SU-DHL-6 (cell line): ENCODE measurements around the gene GPC3.

Source experiments
- H2AFZ ChIP-seq: fragments of 200-600 bp; sonication (generic); 2 replicates; pipeline ENCODE4 v1.6.1; 2014; ENCODE audit warnings: low read depth, mild to moderate bottlenecking, moderate library complexity, mixed read lengths, antibody characterized with exemption, low read length; ENCODE audit not compliant: severe bottlenecking
- H3F3A ChIP-seq: fragments of 200-600 bp; shearing (Covaris generic); 2 replicates; pipeline ENCODE4 v1.6.0; 2016; ENCODE audit warnings: antibody characterized with exemption, mild to moderate bottlenecking; ENCODE audit not compliant: insufficient read depth
- H3K27ac ChIP-seq: fragments of 200-600 bp; sonication (generic); 2 replicates; pipeline ENCODE4 v1.5.1; 2016; ENCODE audit warnings: low read depth, mild to moderate bottlenecking, low read length, moderate library complexity, mixed read lengths
- H3K27me3 ChIP-seq: fragments of 200-600 bp; sonication (generic), shearing (Covaris generic); 2 replicates; pipeline ENCODE4 v1.6.0; 2014; ENCODE audit warnings: mild to moderate bottlenecking, low read length
- H3K36me3 ChIP-seq: fragments of 200-600 bp; sonication (generic); 2 replicates; pipeline ENCODE4 v1.6.1; 2014; ENCODE audit warnings: mild to moderate bottlenecking, low read length, mixed read lengths
- H3K4me2 ChIP-seq: fragments of 300-600, 200-600 bp; shearing (Covaris generic), sonication (generic); 2 replicates; pipeline ENCODE4 v1.6.0; 2014; ENCODE audit warnings: low read length, low read depth, mild to moderate bottlenecking; ENCODE audit not compliant: poor library complexity, severe bottlenecking
- H3K4me3 ChIP-seq: fragments of 200-600 bp; sonication (generic); 2 replicates; pipeline ENCODE4 v1.5.1; 2014; ENCODE audit warnings: antibody characterized with exemption, low read length, mild to moderate bottlenecking, mixed read lengths; ENCODE audit not compliant: insufficient read depth, poor library complexity, severe bottlenecking
- H3K79me2 ChIP-seq: fragments of 200-600 bp; sonication (generic); 2 replicates; pipeline ENCODE4 v1.6.1; 2014; ENCODE audit warnings: mild to moderate bottlenecking, low read length, moderate library complexity; ENCODE audit not compliant: insufficient read depth
- H3K9ac ChIP-seq: fragments of 200-600 bp; sonication (generic); 2 replicates; pipeline ENCODE4 v1.7.0; 2014; ENCODE audit warnings: mild to moderate bottlenecking, low read length
- H3K9me2 ChIP-seq: fragments of 200-600 bp; sonication (generic); replicated peaks from 2 replicates; pipeline ENCODE4 v1.6.1; 2014; ENCODE audit warnings: low read length; ENCODE audit not compliant: insufficient read depth
- H3K9me3 ChIP-seq: fragments of 200-600 bp; sonication (generic); 2 replicates; pipeline ENCODE4 v1.6.1; 2014; ENCODE audit warnings: low read length, mixed read lengths; ENCODE audit not compliant: insufficient read depth
- H4K20me1 ChIP-seq: fragments of 200-600 bp; sonication (generic); 2 replicates; pipeline ENCODE4 v1.6.1; 2014; ENCODE audit warnings: low read depth, mild to moderate bottlenecking, antibody characterized with exemption, low read length, moderate library complexity, mixed read lengths
- EZH2phosphoT487 ChIP-seq: fragments of 200-600 bp; sonication (generic), shearing (Covaris generic); conservative IDR thresholded peaks from 2 replicates; pipeline ENCODE4 v1.6.1; 2018; ENCODE audit warnings: mild to moderate bottlenecking, antibody characterized with exemption, low read length, moderate library complexity, mixed read lengths
- TF ChIP-seq, protein P1 (sequence below): fragments of 200-600 bp; sonication (generic); IDR thresholded peaks from one replicate; pipeline ENCODE4 v1.5.1; 2017; ENCODE audit warnings: antibody characterized with exemption, mild to moderate bottlenecking, low read length, moderate library complexity; ENCODE audit not compliant: insufficient read depth, poor library complexity, severe bottlenecking

GPC3 gene

DNA sequence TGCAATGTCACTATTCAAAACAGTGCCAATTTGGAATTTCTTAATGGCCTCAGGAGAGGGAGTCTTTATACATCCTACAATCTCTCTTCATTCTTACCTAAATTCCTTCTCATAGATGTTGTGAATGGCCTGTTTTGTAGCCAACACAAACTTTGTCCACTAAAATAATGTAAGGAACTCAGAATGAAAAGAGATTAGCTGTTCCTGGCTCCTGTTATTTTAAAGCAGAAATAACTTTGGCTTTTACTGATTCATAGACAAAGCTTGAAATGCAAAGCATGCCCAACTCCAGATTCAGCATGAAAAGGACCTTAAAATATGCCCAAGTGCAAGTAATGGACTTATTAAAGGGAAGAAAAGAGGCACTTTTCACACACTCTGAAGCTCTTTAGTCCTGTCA lies 424.1 kb downstream of the GPC3 start:
- no peak for TF ChIP-seq EZH2phosphoT487
- TF ChIP-seq, protein P1, sequence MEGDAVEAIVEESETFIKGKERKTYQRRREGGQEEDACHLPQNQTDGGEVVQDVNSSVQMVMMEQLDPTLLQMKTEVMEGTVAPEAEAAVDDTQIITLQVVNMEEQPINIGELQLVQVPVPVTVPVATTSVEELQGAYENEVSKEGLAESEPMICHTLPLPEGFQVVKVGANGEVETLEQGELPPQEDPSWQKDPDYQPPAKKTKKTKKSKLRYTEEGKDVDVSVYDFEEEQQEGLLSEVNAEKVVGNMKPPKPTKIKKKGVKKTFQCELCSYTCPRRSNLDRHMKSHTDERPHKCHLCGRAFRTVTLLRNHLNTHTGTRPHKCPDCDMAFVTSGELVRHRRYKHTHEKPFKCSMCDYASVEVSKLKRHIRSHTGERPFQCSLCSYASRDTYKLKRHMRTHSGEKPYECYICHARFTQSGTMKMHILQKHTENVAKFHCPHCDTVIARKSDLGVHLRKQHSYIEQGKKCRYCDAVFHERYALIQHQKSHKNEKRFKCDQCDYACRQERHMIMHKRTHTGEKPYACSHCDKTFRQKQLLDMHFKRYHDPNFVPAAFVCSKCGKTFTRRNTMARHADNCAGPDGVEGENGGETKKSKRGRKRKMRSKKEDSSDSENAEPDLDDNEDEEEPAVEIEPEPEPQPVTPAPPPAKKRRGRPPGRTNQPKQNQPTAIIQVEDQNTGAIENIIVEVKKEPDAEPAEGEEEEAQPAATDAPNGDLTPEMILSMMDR = no peak
- Histone ChIP-seq H3K79me2 (no peaks in the 10 kb centered on the region), H3K36me3 (no peaks in the 10 kb centered on the region), H3K4me2 (no peak overlapping the region), H3K27me3 (no peaks in the 10 kb centered on the region), H3K9ac (no peak overlapping the region), H3K27ac (no peak overlapping the region), H3K9me3 (no peaks in the 10 kb centered on the region), H4K20me1 (no peaks in the 10 kb centered on the region), H3K9me2 (no peaks in the 10 kb centered on the region), H2AFZ (no peak overlapping the region), H3F3A (no peaks in the 10 kb centered on the region), H3K4me3 (no peak overlapping the region)

DNA sequence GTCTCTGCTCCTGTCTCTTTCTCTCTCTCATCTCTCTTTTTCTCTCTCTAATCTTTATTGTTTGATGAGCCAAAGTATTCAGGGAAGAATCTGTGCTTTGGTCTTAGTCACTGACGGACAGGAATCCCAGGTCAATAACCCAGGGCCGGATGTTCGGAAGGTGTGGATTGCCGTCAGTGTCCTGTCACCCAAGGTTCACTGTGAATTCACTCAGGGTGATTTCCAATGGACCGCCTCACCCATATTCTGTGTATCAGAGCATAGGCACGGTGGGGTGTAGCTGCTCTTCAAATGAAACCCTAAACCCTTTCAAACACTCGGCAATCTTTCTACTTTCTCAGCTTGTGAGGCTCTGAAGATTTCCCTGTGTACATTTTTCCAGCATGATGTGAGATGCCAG lies 425.5 kb downstream of the GPC3 start:
- no peak overlapping the region for H3K4me3 ChIP-seq
- no peak for TF ChIP-seq EZH2phosphoT487
- TF ChIP-seq, protein P1 = no peak
- H3K27me3 ChIP-seq = no peaks in the 10 kb centered on the region
- no peak overlapping the region for H3K4me2 ChIP-seq
- H3K79me2 ChIP-seq = no peaks in the 10 kb centered on the region
- no peak overlapping the region for H3K9ac ChIP-seq
- H3F3A ChIP-seq = no peaks in the 10 kb centered on the region
- no peaks in the 10 kb centered on the region for H3K9me3 ChIP-seq
- H3K9me2 ChIP-seq = no peaks in the 10 kb centered on the region
- H3K27ac ChIP-seq = no peak overlapping the region
- H2AFZ ChIP-seq = no peak overlapping the region
- H4K20me1 ChIP-seq = no peaks in the 10 kb centered on the region
- no peaks in the 10 kb centered on the region for H3K36me3 ChIP-seq

DNA sequence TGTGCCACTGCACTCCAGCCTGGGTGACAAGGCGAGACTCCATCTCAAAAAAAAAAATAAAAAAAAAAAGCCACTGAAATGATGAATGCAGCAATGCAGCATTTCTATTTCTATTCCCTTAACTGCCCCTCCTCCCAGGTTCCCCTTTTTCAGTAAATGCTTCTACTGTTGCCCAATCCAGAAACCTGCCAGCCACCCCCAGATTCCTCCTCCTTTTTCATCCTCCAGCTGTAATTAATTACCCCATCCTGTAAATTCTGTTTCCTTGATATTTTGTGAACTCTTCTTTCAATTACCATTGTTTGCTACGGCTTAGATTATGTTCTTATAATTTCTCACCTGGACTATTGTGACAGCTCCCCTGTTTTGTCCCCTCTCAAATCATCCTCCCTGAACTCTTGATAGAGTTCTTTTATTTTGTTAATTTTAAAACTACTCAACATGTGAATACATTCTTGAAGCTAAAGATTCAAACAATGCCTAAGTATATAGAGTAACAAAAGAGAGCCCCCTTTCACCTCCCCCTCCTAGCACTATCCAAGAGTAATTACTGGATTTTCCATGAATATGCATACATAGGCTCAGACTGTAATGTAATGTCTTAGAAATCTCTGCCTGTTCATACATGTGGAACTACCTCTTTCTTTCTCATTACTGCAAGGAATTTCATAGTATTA lies 429.5 kb downstream of the GPC3 start:
- Histone ChIP-seq H3K4me3 (no peak overlapping the region), H3K9ac (no peak overlapping the region), H3K4me2 (no peak overlapping the region), H3K27ac (no peak overlapping the region), H3F3A (no peaks in the 10 kb centered on the region), H4K20me1 (no peaks in the 10 kb centered on the region), H3K36me3 (no peaks in the 10 kb centered on the region), H3K27me3 (no peaks in the 10 kb centered on the region), H2AFZ (no peak overlapping the region), H3K9me2 (no peaks in the 10 kb centered on the region), H3K9me3 (no peaks in the 10 kb centered on the region), H3K79me2 (no peaks in the 10 kb centered on the region)
- TF ChIP-seq, protein P1 = no peak
- TF ChIP-seq EZH2phosphoT487 = no peak
